Fibroblast of lung (primary cell): Measurements from ENCODE around the gene FAM24B.

Experiments
- EZH2 ChIP-seq: IDR thresholded peaks from 2 replicates; pipeline ENCODE4 v1.5.1; 2012; ENCODE audit warnings: low read length, control low read depth, mild to moderate bottlenecking; ENCODE audit errors: missing control alignments
- TF ChIP-seq, protein P1 (sequence below), 2 donors: IDR thresholded peaks in 1 of 2; conservative IDR thresholded peaks in 1 of 2; 1 replicate in 1 of 2; 2 replicates in 1 of 2; pipeline ENCODE4 v1.5.1; 2011 to 2012; ENCODE audit warnings: low read length in 2 of 2, control low read depth in 1 of 2, inconsistent platforms in 1 of 2, low read depth in 1 of 2, mild to moderate bottlenecking in 1 of 2

DNA sequence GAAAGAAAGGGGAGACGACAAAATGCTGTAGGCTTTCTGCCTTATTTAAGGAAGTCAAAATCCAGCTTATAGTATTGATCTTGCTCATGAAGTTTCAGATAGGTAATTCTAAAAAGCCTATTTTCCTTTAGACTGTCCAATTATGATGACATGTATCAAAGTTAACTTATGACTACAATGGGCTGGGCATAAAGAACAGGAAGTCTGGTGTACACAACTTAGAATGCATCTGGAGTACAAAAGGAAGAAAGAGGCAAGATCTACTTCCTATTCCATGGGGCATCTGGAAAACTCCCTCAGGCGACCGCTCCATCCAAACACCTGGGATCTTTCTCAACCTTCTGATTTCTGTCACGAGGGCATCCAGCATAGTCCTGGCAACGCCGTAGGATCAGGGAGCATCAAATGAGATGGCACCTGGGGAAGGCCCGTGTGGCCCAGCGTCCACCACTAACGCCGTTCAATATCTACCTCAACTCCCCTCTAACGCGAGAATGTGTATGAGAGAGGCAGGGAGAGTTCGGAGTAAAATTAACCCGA lies 512 bp downstream of the FAM24B start:
- TF ChIP-seq, protein P1, sequence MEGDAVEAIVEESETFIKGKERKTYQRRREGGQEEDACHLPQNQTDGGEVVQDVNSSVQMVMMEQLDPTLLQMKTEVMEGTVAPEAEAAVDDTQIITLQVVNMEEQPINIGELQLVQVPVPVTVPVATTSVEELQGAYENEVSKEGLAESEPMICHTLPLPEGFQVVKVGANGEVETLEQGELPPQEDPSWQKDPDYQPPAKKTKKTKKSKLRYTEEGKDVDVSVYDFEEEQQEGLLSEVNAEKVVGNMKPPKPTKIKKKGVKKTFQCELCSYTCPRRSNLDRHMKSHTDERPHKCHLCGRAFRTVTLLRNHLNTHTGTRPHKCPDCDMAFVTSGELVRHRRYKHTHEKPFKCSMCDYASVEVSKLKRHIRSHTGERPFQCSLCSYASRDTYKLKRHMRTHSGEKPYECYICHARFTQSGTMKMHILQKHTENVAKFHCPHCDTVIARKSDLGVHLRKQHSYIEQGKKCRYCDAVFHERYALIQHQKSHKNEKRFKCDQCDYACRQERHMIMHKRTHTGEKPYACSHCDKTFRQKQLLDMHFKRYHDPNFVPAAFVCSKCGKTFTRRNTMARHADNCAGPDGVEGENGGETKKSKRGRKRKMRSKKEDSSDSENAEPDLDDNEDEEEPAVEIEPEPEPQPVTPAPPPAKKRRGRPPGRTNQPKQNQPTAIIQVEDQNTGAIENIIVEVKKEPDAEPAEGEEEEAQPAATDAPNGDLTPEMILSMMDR (conservative IDR thresholded peaks at IDR 0.05 in 1 of 2, IDR thresholded peaks at IDR 0.05 in 1 of 2; ENCODE audit: low read depth in 1 of 2, low read length in 2 of 2) = no peak
- no peak for TF ChIP-seq EZH2
